Measurements from ENCODE around the gene ZNF324. TPM values are rescaled to one million over a fixed set of nuclear protein-coding genes. Genes with fewer than 3 reads are reported as not detected.
A peak's percentile ranks its signal among the peaks of the same experiment; 100 is the strongest.

ZNF324 gene
- total and polyA plus RNA-seq, 7 experiments from 2014 or later = 9.3 to 28.0 (median 22.3) TPM

DNA sequence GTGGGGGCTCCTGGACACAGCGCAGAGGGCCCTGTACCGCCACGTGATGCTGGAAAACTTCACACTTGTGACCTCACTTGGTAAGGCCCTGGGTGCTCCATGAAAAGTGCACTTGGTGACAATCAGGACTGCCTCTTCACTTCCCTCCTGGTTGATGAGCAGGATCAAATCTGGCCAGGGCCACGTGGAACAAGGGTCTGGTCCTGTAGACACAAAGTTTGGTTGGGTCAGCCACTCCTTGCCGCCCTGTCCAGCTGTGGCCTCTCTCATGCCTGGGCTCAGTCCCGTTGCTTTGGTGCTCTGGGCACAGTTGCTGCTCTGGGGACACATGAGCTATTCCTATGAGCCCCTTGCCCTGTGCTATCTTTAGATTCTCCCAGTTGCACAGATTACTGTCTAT lies 13.1 kb upstream of the ZNF324 start:
- ChIA-PET CTCF (interaction anchor here (0.6 to 1.0 kb wide), 2 partner anchors 12 to 68 kb away, joined by 3 read pairs; no protein-coding TSS in a partner anchor), POLR2A (interaction anchor here (0.9 to 1.5 kb wide), 3 partner anchors 14 to 109 kb away, joined by 3 read pairs; partner anchors contain the start of gene ZNF132)
- DNase-seq = no peak
- Histone ChIP-seq H3K36me3 (ENCODE audit: control insufficient read depth in 2 of 3, insufficient read depth in 3 of 3, low read length in 3 of 3) (peaks cover 0 to 27% (median 0%) of the 10 kb centered on the region in 3 experiments), H3K9me3 (ENCODE audit: control insufficient read depth in 2 of 3, low read length in 3 of 3) (peaks cover 0 to 6% (median 0%) of the 10 kb centered on the region in 3 experiments), H3K27me3 (ENCODE audit: control insufficient read depth in 2 of 2, insufficient read depth in 2 of 2, low read length in 2 of 2) (no peaks in the 10 kb centered on the region), H3K27ac (ENCODE audit: low read depth, low read length) (no peak overlapping the region), H3K4me1 (ENCODE audit: control insufficient read depth in 2 of 2, insufficient read depth in 2 of 2, low read length in 2 of 2) (peaks cover 0 to 4% of the 10 kb centered on the region in 2 donors), H3K4me3 (ENCODE audit: low read length) (no peak overlapping the region)
- H3K4me1 Mint-ChIP-seq = peaks cover 12 to 23% (median 19%) of the 10 kb centered on the region in 7 donors
- intact Hi-C loops (cut with micrococcal nuclease) = loop anchor here (5.0 kb wide), 2 partner anchors 1171 to 1211 kb away; partner anchors contain the start of genes ZNF460 (in 1 of the 2) and ZNF805 (in 1 of the 2)
- H3K27me3 Mint-ChIP-seq = peaks cover 0 to 9% (median 5%) of the 10 kb centered on the region in 5 donors
- peak overlapping the region in 5 of 10 donors; percentile 19 to 78 (median 27) for H3K4me3 Mint-ChIP-seq
- ATAC-seq = no peak
- H3K27ac Mint-ChIP-seq = no peak overlapping the region
- H3K9me3 Mint-ChIP-seq = peaks cover 0 to 8% (median 3%) of the 10 kb centered on the region in 11 donors
- H3K36me3 Mint-ChIP-seq = peaks cover 0 to 28% (median 15%) of the 10 kb centered on the region in 5 donors

GRCh38 chr19:58455306-58455705 lies 11.6 kb upstream of the ZNF324 start:
- ATAC-seq (no peak), DNase-seq (no peak)
- intact Hi-C loops (cut with micrococcal nuclease) = no loop called here
- peaks cover 0 to 27% (median 0%) of the 10 kb centered on the region in 3 experiments for H3K36me3 ChIP-seq (ENCODE audit: control insufficient read depth in 2 of 3, insufficient read depth in 3 of 3, low read length in 3 of 3)
- H3K4me1 Mint-ChIP-seq = peaks cover 14 to 23% (median 19%) of the 10 kb centered on the region in 7 donors
- H3K9me3 ChIP-seq (ENCODE audit: control insufficient read depth in 2 of 3, low read length in 3 of 3) = no peaks in the 10 kb centered on the region
- no peaks in the 10 kb centered on the region for H3K27me3 ChIP-seq (ENCODE audit: control insufficient read depth in 2 of 2, insufficient read depth in 2 of 2, low read length in 2 of 2)
- H3K4me3 Mint-ChIP-seq = peak overlapping the region in 1 of 10 donors; percentile 44
- H3K27me3 Mint-ChIP-seq = peaks cover 0 to 5% (median 0%) of the 10 kb centered on the region in 5 donors
- no peak overlapping the region for H3K27ac Mint-ChIP-seq
- H3K9me3 Mint-ChIP-seq = peaks cover 0 to 2% (median 0%) of the 10 kb centered on the region in 11 donors
- ChIA-PET CTCF (no interaction called here), POLR2A (no interaction called here)
- no peak overlapping the region for H3K4me3 ChIP-seq (ENCODE audit: low read length)
- peaks cover 0 to 31% (median 18%) of the 10 kb centered on the region in 5 donors for H3K36me3 Mint-ChIP-seq
- no peak overlapping the region for H3K27ac ChIP-seq (ENCODE audit: low read depth, low read length)
- H3K4me1 ChIP-seq (ENCODE audit: control insufficient read depth in 2 of 2, insufficient read depth in 2 of 2, low read length in 2 of 2) = peaks cover 0 to 4% of the 10 kb centered on the region in 2 donors

GRCh38 chr19:58456111-58456510 lies 10.8 kb upstream of the ZNF324 start:
- H3K36me3 ChIP-seq (ENCODE audit: control insufficient read depth in 2 of 3, insufficient read depth in 3 of 3, low read length in 3 of 3) = peaks cover 0 to 27% (median 0%) of the 10 kb centered on the region in 3 experiments
- Mint-ChIP-seq H3K4me3 (no peak overlapping the region), H3K9me3 (peaks cover 0 to 1% (median 0%) of the 10 kb centered on the region in 11 donors), H3K4me1 (peaks cover 8 to 16% (median 13%) of the 10 kb centered on the region in 7 donors), H3K27me3 (peaks cover 0 to 2% (median 0%) of the 10 kb centered on the region in 5 donors), H3K27ac (no peak overlapping the region), H3K36me3 (peaks cover 0 to 31% (median 18%) of the 10 kb centered on the region in 5 donors)
- H3K27me3 ChIP-seq (ENCODE audit: control insufficient read depth in 2 of 2, insufficient read depth in 2 of 2, low read length in 2 of 2) = no peaks in the 10 kb centered on the region
- peaks cover 0 to under 1% of the 10 kb centered on the region in 2 donors for H3K4me1 ChIP-seq (ENCODE audit: control insufficient read depth in 2 of 2, insufficient read depth in 2 of 2, low read length in 2 of 2)
- no peaks in the 10 kb centered on the region for H3K9me3 ChIP-seq (ENCODE audit: control insufficient read depth in 2 of 3, low read length in 3 of 3)
- H3K27ac ChIP-seq (ENCODE audit: low read depth, low read length) = no peak overlapping the region
- DNase-seq = no peak
- intact Hi-C loops (cut with micrococcal nuclease) = no loop called here
- ChIA-PET POLR2A (no interaction called here), CTCF (no interaction called here)
- no peak for ATAC-seq
- no peak overlapping the region for H3K4me3 ChIP-seq (ENCODE audit: low read length)

- no peaks in the 10 kb centered on the region for H3K4me1 ChIP-seq (ENCODE audit: control insufficient read depth in 2 of 2, insufficient read depth in 2 of 2, low read length in 2 of 2)
- Mint-ChIP-seq H3K36me3 (peaks cover 0 to 21% (median 14%) of the 10 kb centered on the region in 5 donors), H3K27ac (no peak overlapping the region), H3K27me3 (no peaks in the 10 kb centered on the region), H3K4me1 (peaks cover 0 to 2% (median 0%) of the 10 kb centered on the region in 7 donors), H3K4me3 (no peak overlapping the region), H3K9me3 (no peaks in the 10 kb centered on the region)
- H3K27me3 ChIP-seq (ENCODE audit: control insufficient read depth in 2 of 2, insufficient read depth in 2 of 2, low read length in 2 of 2) = no peaks in the 10 kb centered on the region
- POLR2A ChIA-PET = interaction anchor here (1.2 kb wide), 1 partner anchor 97 kb away, joined by 3 read pairs; the partner anchor contains the start of gene ZNF497
- CTCF ChIA-PET = no interaction called here
- H3K9me3 ChIP-seq (ENCODE audit: control insufficient read depth in 2 of 3, low read length in 3 of 3) = no peaks in the 10 kb centered on the region
- H3K27ac ChIP-seq (ENCODE audit: low read depth, low read length) = no peak overlapping the region
- DNase-seq = no peak
- no peak for ATAC-seq
- H3K36me3 ChIP-seq (ENCODE audit: control insufficient read depth in 2 of 3, insufficient read depth in 3 of 3, low read length in 3 of 3) = peaks cover 0 to 16% (median 0%) of the 10 kb centered on the region in 3 experiments
- intact Hi-C loops (cut with micrococcal nuclease) = no loop called here
- no peak overlapping the region for H3K4me3 ChIP-seq (ENCODE audit: low read length)
Observed at GRCh38 chr19:58460039-58460438, 6.8 kb upstream of the ZNF324 start.

DNA sequence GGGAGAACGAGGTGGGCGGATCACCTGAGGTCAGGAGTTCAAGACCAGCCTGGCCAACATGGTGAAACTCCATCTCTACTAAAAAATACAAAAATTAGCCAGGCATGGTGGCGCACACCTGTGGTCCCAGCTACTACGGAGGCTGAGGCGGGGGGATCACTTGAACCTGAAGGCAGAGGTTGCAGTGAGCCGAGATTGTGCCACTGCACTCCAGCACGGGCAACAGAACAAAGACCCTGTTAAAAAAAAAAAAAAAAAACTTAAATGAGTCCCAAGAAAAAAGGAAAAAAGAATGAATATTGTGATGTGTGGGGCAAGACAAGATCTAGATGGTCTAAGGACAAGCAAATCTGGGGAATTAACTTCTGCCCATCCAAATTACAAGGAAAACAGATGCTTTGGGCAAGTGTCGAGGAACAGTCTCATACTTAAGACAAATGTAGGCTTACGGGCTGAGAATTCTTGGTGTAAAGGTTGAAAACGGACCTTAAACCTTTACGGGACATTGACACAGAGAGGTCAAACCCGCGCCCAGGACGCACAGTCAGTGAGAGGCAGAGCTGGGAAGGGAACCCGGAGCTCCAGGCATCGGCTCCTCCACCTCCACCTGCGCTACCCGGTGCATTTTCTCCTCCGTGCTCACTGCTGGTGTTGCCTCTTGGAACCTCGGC lies 656 bp upstream of the ZNF324 start:
- peak overlapping the region; percentile 80 to 89 (median 86) for H3K4me3 Mint-ChIP-seq
- H3K4me1 Mint-ChIP-seq = peaks cover 14 to 27% (median 22%) of the 10 kb centered on the region in 7 donors
- peak overlapping the region; percentile 99 for H3K27ac ChIP-seq (ENCODE audit: low read depth, low read length)
- intact Hi-C loops (cut with micrococcal nuclease) = loop anchor here (1.0 to 2.0 kb wide), 15 partner anchors 9 to 284 kb away; partner anchors contain the start of genes ERVK3-1 (in 2 of the 2), ZNF497 (in 2 of the 2), ZNF584 (in 2 of the 2) and MZF1 (in 1 of the 2)
- H3K27me3 ChIP-seq (ENCODE audit: control insufficient read depth in 2 of 2, insufficient read depth in 2 of 2, low read length in 2 of 2) = no peaks in the 10 kb centered on the region
- H3K9me3 Mint-ChIP-seq = peaks cover 0 to 1% (median 0%) of the 10 kb centered on the region in 11 donors
- ChIA-PET POLR2A (interaction anchor here (1.1 to 1.7 kb wide), 3 partner anchors 33 to 283 kb away, joined by 4 to 6 read pairs (median 5); partner anchors contain the start of genes ZNF274 and ZNF497), CTCF (interaction anchor here (0.6 to 0.9 kb wide), 2 partner anchors 12 to 14 kb away, joined by 3 read pairs; no protein-coding TSS in a partner anchor)
- H3K27ac Mint-ChIP-seq = peak overlapping the region in 6 of 9 donors; percentile 51 to 91 (median 76)
- H3K4me3 ChIP-seq (ENCODE audit: low read length) = peak overlapping the region; percentile 92
- H3K27me3 Mint-ChIP-seq = peaks cover 0 to 3% (median 0%) of the 10 kb centered on the region in 5 donors
- peak; percentile 11 for ATAC-seq
- H3K36me3 ChIP-seq (ENCODE audit: control insufficient read depth in 2 of 3, insufficient read depth in 3 of 3, low read length in 3 of 3) = peaks cover 0 to 25% (median 0%) of the 10 kb centered on the region in 3 experiments
- peaks cover 0 to 5% (median 0%) of the 10 kb centered on the region in 5 donors for H3K36me3 Mint-ChIP-seq
- H3K9me3 ChIP-seq (ENCODE audit: control insufficient read depth in 2 of 3, low read length in 3 of 3) = no peaks in the 10 kb centered on the region
- peaks cover 7 to 11% of the 10 kb centered on the region in 2 donors for H3K4me1 ChIP-seq (ENCODE audit: control insufficient read depth in 2 of 2, insufficient read depth in 2 of 2, low read length in 2 of 2)
- no peak for DNase-seq

DNA sequence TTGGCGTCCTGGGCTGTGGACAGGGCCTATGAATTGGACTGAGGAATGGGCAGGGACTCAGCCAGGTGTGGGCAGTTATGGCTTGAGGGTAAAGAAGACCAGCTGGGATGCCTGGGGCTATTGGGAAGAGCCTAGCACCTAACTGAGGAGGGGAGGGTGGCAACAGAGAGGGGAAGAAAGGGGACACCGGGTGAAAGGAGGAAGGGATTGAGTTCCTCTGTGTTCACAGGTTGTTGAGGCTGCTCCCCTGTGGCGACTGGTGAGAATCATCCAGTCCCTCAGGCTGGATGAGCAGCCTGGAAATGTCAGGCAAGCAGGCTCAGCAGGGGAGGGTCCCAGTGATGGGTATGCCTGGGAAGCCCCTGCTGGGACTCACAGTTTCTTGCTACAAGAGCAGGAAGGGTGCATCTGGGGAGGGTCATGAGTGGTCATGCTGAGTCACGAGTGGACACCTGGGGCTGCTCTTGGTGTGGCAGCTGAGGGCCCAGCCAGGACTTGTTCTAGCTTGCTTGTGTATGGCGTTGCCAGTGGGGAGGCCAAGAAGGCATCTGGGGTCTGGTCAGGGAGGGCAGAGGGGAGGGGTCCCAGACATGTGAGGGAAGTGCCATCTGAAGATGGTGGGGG lies 1.4 kb downstream of the ZNF324 start:
- no peak overlapping the region for H3K27ac ChIP-seq (ENCODE audit: low read depth, low read length)
- Mint-ChIP-seq H3K27me3 (peaks cover 0 to 3% (median 0%) of the 10 kb centered on the region in 5 donors), H3K4me1 (peaks cover 14 to 27% (median 22%) of the 10 kb centered on the region in 7 donors), H3K27ac (peak overlapping the region in 8 of 9 donors; percentile 23 to 77 (median 49)), H3K36me3 (peaks cover 0 to 5% (median 0%) of the 10 kb centered on the region in 5 donors), H3K4me3 (peak overlapping the region; percentile 44 to 88 (median 85)), H3K9me3 (peaks cover 0 to 1% (median 0%) of the 10 kb centered on the region in 11 donors)
- DNase-seq (no peak), ATAC-seq (no peak)
- H3K4me3 ChIP-seq (ENCODE audit: low read length) = no peak overlapping the region
- peaks cover 0 to 40% (median 0%) of the 10 kb centered on the region in 3 experiments for H3K36me3 ChIP-seq (ENCODE audit: control insufficient read depth in 2 of 3, insufficient read depth in 3 of 3, low read length in 3 of 3)
- H3K27me3 ChIP-seq (ENCODE audit: control insufficient read depth in 2 of 2, insufficient read depth in 2 of 2, low read length in 2 of 2) = no peaks in the 10 kb centered on the region
- H3K4me1 ChIP-seq (ENCODE audit: control insufficient read depth in 2 of 2, insufficient read depth in 2 of 2, low read length in 2 of 2) = peaks cover 7 to 11% of the 10 kb centered on the region in 2 donors
- intact Hi-C loops (cut with micrococcal nuclease) = no loop called here
- POLR2A ChIA-PET = no interaction called here
- CTCF ChIA-PET = no interaction called here
- no peaks in the 10 kb centered on the region for H3K9me3 ChIP-seq (ENCODE audit: control insufficient read depth in 2 of 3, low read length in 3 of 3)
